Peyer's patch (tissue), 4 donors: ENCODE results near the gene ACTL8.

Experiments
- CTCF ChIP-seq, 6 experiments: fragments of 450-650 bp in 4 of 6; fragments of 200-600 bp in 2 of 6; sonication (generic) in 1 of 6; IDR thresholded peaks; one replicate each; pipeline ENCODE4 v1.5.1; 2017 to 2019; ENCODE audit warnings: antibody characterized with exemption in 6 of 6, mild to moderate bottlenecking in 3 of 6, moderate library complexity in 1 of 6
- POLR2A ChIP-seq, 2 donors: fragments of 450-650 bp; IDR thresholded peaks; one replicate each; pipeline ENCODE4 v1.5.1; 2017; ENCODE audit warnings: antibody characterized with exemption in 2 of 2, mild to moderate bottlenecking in 2 of 2, moderate library complexity in 2 of 2

GRCh38 chr1:17729909-17730308 lies 25.2 kb upstream of the ACTL8 start:
- TF ChIP-seq CTCF (IDR thresholded peaks at IDR 0.05) (no peak), POLR2A (IDR thresholded peaks at IDR 0.05) (no peak)
